CD4-positive, CD25-positive, alpha-beta regulatory T cell (primary cell): ENCODE measurements around the gene ANTXRL. TPM values are rescaled to one million over a fixed set of nuclear protein-coding genes. Genes with fewer than 3 reads are reported as not detected.
A peak's percentile ranks its signal among the peaks of the same experiment; 100 is the strongest.

Source experiments
- ATAC-seq, 2 donors: fragments of 150-1000 bp; cut with Tn5 transposase; one replicate each; pipeline ENCODE4 v1.10.0; 2021; ENCODE audit warnings: low read depth in 2 of 2, moderate number of reproducible peaks in 2 of 2, moderate library complexity in 1 of 2
- DNase-seq, 3 donors: peaks; one replicate each; pipeline versions ENCODE4 v3.0.0 to v3.0.0-alpha.2; 2012 to 2022; ENCODE audit warnings: mixed read lengths in 1 of 3
- H3K27ac ChIP-seq: one replicate; pipeline ENCODE4 v1.7.0; 2013; ENCODE audit warnings: mild to moderate bottlenecking, low read length; ENCODE audit not compliant: insufficient read depth, poor library complexity, severe bottlenecking
- H3K27me3 ChIP-seq: one replicate; pipeline ENCODE4 v1.7.0; 2013; ENCODE audit warnings: low read length; ENCODE audit not compliant: control insufficient read depth, insufficient read depth
- H3K36me3 ChIP-seq: one replicate; pipeline ENCODE4 v1.7.0; 2013; ENCODE audit warnings: mild to moderate bottlenecking, low read length, moderate library complexity; ENCODE audit not compliant: control insufficient read depth, insufficient read depth
- H3K4me1 ChIP-seq: 2 replicates; pipeline ENCODE4 v1.7.0; 2013; ENCODE audit warnings: mild to moderate bottlenecking, low read length; ENCODE audit not compliant: insufficient read depth, control insufficient read depth, poor library complexity, severe bottlenecking
- H3K4me3 ChIP-seq: one replicate; pipeline ENCODE4 v1.7.0; 2013; ENCODE audit warnings: low read depth, mild to moderate bottlenecking, low read length, moderate library complexity
- H3K9me3 ChIP-seq, 2 experiments: 1 replicate in 1 of 2; 2 replicates in 1 of 2; pipeline ENCODE4 v1.7.0; 2013; ENCODE audit warnings: low read length in 2 of 2, mild to moderate bottlenecking in 1 of 2, moderate library complexity in 1 of 2; ENCODE audit not compliant: control insufficient read depth in 2 of 2
- H3K27ac Mint-ChIP-seq, 3 donors: one replicate each; pipeline ENCODE4 v1.8.0; 2020 to 2022; ENCODE audit warnings: mild to moderate bottlenecking in 3 of 3, mixed read lengths in 3 of 3, moderate library complexity in 2 of 3
- H3K27me3 Mint-ChIP-seq: one replicate; pipeline ENCODE4 v1.8.0; 2022; ENCODE audit warnings: mild to moderate bottlenecking, mixed read lengths
- H3K36me3 Mint-ChIP-seq: one replicate; pipeline ENCODE4 v1.8.0; 2020; ENCODE audit warnings: mixed read lengths
- H3K4me1 Mint-ChIP-seq, 4 donors: one replicate each; pipeline ENCODE4 v1.8.0; 2020 to 2022; ENCODE audit warnings: mixed read lengths in 4 of 4, mild to moderate bottlenecking in 1 of 4
- H3K4me3 Mint-ChIP-seq, 4 donors: one replicate each; pipeline ENCODE4 v1.8.0; 2020 to 2022; ENCODE audit warnings: mild to moderate bottlenecking in 4 of 4, mixed read lengths in 4 of 4, moderate library complexity in 3 of 4
- H3K9me3 Mint-ChIP-seq, 7 donors: one replicate each; pipeline ENCODE4 v1.8.0; 2020 to 2022; ENCODE audit warnings: mixed read lengths in 7 of 7, mild to moderate bottlenecking in 3 of 7, moderate library complexity in 2 of 7
- polyA plus RNA-seq, 4 donors: library from polyadenylated mRNA; unstranded; fragments of 300-500 nt; fragmentation: Illumina TruSeq; gene quantifications; one replicate each; pipeline ENCODE4 v1.2.3, GENCODE V29; 2021
- total RNA-seq: library from RNA; stranded (reverse); gene quantifications from one replicate; pipeline ENCODE4 v1.2.3, GENCODE V29; 2022

ANTXRL gene
- total and polyA plus RNA-seq, 5 donors from 2014 or later, result 0.72 TPM; not detected in 4

- Histone ChIP-seq H3K4me3 (no peak overlapping the region), H3K4me1 (peaks cover 9% of the 10 kb centered on the region), H3K27ac (no peak overlapping the region), H3K9me3 (no peaks in the 10 kb centered on the region), H3K27me3 (no peaks in the 10 kb centered on the region), H3K36me3 (no peaks in the 10 kb centered on the region)
- DNase-seq (no peak), ATAC-seq (no peak)
- Mint-ChIP-seq H3K27me3 (peaks cover 6% of the 10 kb centered on the region), H3K36me3 (no peaks in the 10 kb centered on the region), H3K4me1 (peaks cover 4 to 6% (median 5%) of the 10 kb centered on the region in 4 donors), H3K4me3 (no peak overlapping the region), H3K27ac (no peak overlapping the region), H3K9me3 (no peaks in the 10 kb centered on the region)
Observed at GRCh38 chr10:46289209-46289810, 2.5 kb downstream of the ANTXRL start.

DNA sequence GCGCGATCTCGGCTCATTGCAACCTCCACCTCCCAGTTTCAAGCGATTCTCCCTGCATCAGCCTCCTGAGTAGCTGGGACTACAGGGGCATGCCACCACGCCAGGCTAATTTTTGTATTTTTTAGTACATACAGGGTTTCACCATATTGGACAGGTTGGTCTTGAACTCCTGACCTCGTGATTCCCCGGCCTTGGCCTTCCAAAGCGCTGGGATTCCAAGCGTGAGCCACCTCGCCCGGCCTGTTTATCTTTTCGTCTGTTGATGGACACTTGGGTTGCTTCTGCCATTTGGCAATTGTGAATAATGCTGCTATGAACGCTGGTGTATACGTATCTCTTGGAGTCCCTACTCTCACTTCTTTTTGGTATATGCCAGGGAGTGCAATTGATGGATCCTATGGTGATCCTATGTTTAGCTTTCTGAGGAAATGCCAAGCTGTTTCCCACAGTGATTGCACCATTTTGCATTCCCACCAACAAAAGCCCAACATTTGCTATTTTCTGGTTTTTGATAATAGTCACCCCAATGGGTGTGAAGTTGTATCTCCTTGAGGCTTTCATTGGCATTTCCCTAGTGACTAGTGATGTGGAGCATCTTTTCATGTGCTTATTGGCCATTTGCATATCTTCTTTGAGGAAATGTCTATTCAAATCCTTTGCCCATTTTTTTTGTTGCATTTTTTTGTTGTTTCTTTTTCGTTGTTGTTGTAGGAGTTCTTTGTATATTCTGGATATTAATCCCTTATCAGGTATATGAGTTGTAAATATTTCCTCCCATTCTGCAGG lies 3.5 kb downstream of the ANTXRL start:
- Mint-ChIP-seq H3K4me3 (peak overlapping the region in 1 of 4 donors; percentile 80), H3K4me1 (peaks cover 1 to 4% (median 1%) of the 10 kb centered on the region in 4 donors), H3K27me3 (peaks cover 6% of the 10 kb centered on the region), H3K9me3 (no peaks in the 10 kb centered on the region), H3K27ac (no peak overlapping the region), H3K36me3 (no peaks in the 10 kb centered on the region)
- no peak overlapping the region for H3K27ac ChIP-seq
- no peaks in the 10 kb centered on the region for H3K9me3 ChIP-seq
- no peaks in the 10 kb centered on the region for H3K27me3 ChIP-seq
- H3K4me3 ChIP-seq, result no peak overlapping the region
- H3K4me1 ChIP-seq, result peaks cover 3% of the 10 kb centered on the region
- ATAC-seq (no peak), DNase-seq (peak in 1 of 3 donors; percentile 22)
- no peaks in the 10 kb centered on the region for H3K36me3 ChIP-seq

- DNase-seq, result no peak
Observed at GRCh38 chr10:46291817-46292572, 5.2 kb downstream of the ANTXRL start.

GRCh38 chr10:46292573-46293023 lies 5.8 kb downstream of the ANTXRL start:
- H3K4me1 Mint-ChIP-seq, result peaks cover 0 to 3% (median 0%) of the 10 kb centered on the region in 4 donors
- Histone ChIP-seq H3K9me3 (no peaks in the 10 kb centered on the region), H3K4me3 (no peak overlapping the region), H3K4me1 (no peaks in the 10 kb centered on the region), H3K27me3 (no peaks in the 10 kb centered on the region), H3K36me3 (no peaks in the 10 kb centered on the region), H3K27ac (no peak overlapping the region)
- peak overlapping the region in 1 of 3 donors; percentile 73 for H3K27ac Mint-ChIP-seq
- no peaks in the 10 kb centered on the region for H3K36me3 Mint-ChIP-seq
- peaks cover 6% of the 10 kb centered on the region for H3K27me3 Mint-ChIP-seq
- H3K9me3 Mint-ChIP-seq, result no peaks in the 10 kb centered on the region
- H3K4me3 Mint-ChIP-seq, result no peak overlapping the region
- DNase-seq (no peak), ATAC-seq (no peak)

More at GRCh38 chr10:46291817-46292572, 5.2 kb downstream of the ANTXRL start:
- H3K27me3 Mint-ChIP-seq, result peaks cover 6% of the 10 kb centered on the region
- no peaks in the 10 kb centered on the region for H3K9me3 Mint-ChIP-seq
- no peak overlapping the region for H3K4me3 Mint-ChIP-seq
- Histone ChIP-seq H3K4me3 (no peak overlapping the region), H3K27me3 (no peaks in the 10 kb centered on the region), H3K4me1 (no peaks in the 10 kb centered on the region), H3K9me3 (no peaks in the 10 kb centered on the region), H3K27ac (no peak overlapping the region), H3K36me3 (no peaks in the 10 kb centered on the region)
- peaks cover 0 to 3% (median 0%) of the 10 kb centered on the region in 4 donors for H3K4me1 Mint-ChIP-seq
- ATAC-seq, result no peak
- H3K27ac Mint-ChIP-seq, result peak overlapping the region in 1 of 3 donors; percentile 42
- no peaks in the 10 kb centered on the region for H3K36me3 Mint-ChIP-seq

- Histone ChIP-seq H3K27ac (no peak overlapping the region), H3K27me3 (no peaks in the 10 kb centered on the region), H3K4me3 (no peak overlapping the region), H3K9me3 (no peaks in the 10 kb centered on the region), H3K36me3 (no peaks in the 10 kb centered on the region), H3K4me1 (no peaks in the 10 kb centered on the region)
- peaks cover 6% of the 10 kb centered on the region for H3K27me3 Mint-ChIP-seq
- H3K9me3 Mint-ChIP-seq, result no peaks in the 10 kb centered on the region
- DNase-seq (no peak), ATAC-seq (no peak)
- H3K4me3 Mint-ChIP-seq, result no peak overlapping the region
- peaks cover 0 to 5% (median 2%) of the 10 kb centered on the region in 4 donors for H3K4me1 Mint-ChIP-seq
- no peaks in the 10 kb centered on the region for H3K36me3 Mint-ChIP-seq
- peak overlapping the region in 1 of 3 donors; percentile 55 for H3K27ac Mint-ChIP-seq
Observed at GRCh38 chr10:46293228-46293627, 6.4 kb downstream of the ANTXRL start.

DNA sequence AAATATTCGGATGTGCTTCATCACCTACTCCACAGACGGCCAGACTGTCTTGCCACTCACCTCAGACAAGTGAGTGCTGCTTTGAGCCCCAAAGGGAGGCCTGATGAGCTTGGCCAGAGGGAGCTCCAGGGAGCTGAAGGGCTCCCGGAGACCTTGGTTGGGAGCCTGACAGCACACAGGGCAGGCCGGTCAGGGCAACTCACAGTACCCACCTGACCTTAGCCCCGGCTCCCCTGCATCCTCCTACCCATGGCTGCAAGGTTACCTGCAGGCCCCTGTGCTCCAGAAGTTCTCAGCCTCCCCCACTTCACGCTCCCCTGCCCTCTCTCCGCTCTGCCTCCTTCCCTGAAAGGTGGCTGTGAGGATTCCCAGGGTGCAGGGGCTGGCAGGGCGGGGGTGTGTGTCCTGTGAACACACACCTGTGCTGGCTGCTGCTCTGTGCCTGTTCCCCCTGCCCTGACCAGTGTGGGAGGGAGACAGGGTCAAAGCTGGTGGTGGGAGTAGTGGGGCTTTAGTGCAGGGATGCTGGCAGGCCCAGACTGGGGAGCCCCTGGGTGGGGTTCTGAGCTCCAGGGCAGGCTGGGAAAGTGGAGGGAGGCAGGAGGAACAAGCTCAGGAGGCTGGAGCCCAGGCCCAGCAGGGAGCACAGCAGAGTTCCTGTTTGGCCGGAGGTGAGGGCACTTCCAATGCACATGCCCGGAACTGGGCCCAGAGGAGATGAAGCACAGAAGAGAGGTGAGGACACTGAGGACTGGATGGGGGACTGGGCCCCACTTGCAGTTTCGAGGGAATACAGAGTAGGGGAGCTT lies 7.2 kb downstream of the ANTXRL start:
- ATAC-seq, result no peak
- Mint-ChIP-seq H3K4me1 (peaks cover 0 to 13% (median 6%) of the 10 kb centered on the region in 4 donors), H3K4me3 (peak overlapping the region in 1 of 4 donors; percentile 24), H3K9me3 (no peaks in the 10 kb centered on the region), H3K36me3 (no peaks in the 10 kb centered on the region), H3K27ac (peak overlapping the region in 1 of 3 donors; percentile 42), H3K27me3 (peaks cover 6% of the 10 kb centered on the region)
- H3K9me3 ChIP-seq, result no peaks in the 10 kb centered on the region
- no peak overlapping the region for H3K4me3 ChIP-seq
- H3K4me1 ChIP-seq, result no peaks in the 10 kb centered on the region
- no peak for DNase-seq
- H3K27me3 ChIP-seq, result no peaks in the 10 kb centered on the region
- H3K36me3 ChIP-seq, result no peaks in the 10 kb centered on the region
- no peak overlapping the region for H3K27ac ChIP-seq

- Histone ChIP-seq H3K27ac (no peak overlapping the region), H3K27me3 (no peaks in the 10 kb centered on the region), H3K4me3 (no peak overlapping the region), H3K36me3 (no peaks in the 10 kb centered on the region), H3K9me3 (no peaks in the 10 kb centered on the region), H3K4me1 (no peaks in the 10 kb centered on the region)
- Mint-ChIP-seq H3K4me1 (peaks cover 0 to 17% (median 8%) of the 10 kb centered on the region in 4 donors), H3K36me3 (no peaks in the 10 kb centered on the region), H3K9me3 (no peaks in the 10 kb centered on the region), H3K4me3 (no peak overlapping the region), H3K27me3 (peaks cover 6% of the 10 kb centered on the region), H3K27ac (peak overlapping the region in 1 of 3 donors; percentile 42)
- ATAC-seq, result no peak
- DNase-seq, result no peak
Observed at GRCh38 chr10:46294641-46295220, 7.9 kb downstream of the ANTXRL start.
